ENCODE measurements around the gene AK8.
"Not testable (repeated sequence)": the region's sequence is repeated elsewhere in the genome, so short reads cannot be mapped to it uniquely, and the experiment has no call there.

AK8 gene

DNA sequence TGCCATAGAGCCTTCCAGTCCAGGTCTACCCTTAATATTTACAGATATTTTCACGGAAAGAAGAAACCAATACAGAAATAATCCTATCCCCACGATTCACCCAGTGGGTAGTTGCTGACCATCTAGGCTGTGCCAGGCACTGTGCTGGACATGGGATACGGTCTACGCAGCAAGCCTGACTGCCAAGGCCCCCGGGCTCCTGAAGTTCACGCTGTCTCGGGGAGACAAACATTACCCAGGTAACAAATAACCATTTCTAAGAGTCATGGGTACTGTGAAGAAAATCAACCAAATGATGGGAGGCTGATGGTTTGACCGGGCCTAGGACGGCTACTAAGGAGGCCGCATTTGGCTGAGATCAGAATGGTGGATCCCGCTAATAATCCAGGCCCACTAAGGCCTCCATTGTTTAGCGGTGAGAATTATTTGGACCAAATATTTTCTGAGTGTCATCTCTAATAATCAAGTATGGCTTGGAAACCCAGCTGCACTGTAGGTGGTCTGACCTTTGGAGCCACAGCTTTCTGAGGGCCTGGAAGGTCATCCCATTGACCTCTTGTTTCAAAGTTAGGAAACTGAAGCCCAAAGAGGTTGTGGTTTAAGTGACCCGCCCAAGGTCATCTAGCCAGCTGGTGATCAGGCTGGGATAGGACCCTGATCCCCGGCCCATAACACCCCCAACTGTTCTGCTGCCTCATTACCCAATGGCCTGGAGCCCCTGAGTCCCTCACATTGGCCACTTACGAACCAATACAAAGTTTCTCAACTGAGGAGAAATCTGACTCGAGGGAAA lies 82.4 kb downstream of the AK8 start:
- DNase-seq: no peak

GRCh38 chr9:132794730-132795380 lies 83.2 kb downstream of the AK8 start:
- DNase-seq: no peak

- DNase-seq: no peak
Measured at GRCh38 chr9:132793606-132794580, 84.2 kb downstream of the AK8 start.

DNA sequence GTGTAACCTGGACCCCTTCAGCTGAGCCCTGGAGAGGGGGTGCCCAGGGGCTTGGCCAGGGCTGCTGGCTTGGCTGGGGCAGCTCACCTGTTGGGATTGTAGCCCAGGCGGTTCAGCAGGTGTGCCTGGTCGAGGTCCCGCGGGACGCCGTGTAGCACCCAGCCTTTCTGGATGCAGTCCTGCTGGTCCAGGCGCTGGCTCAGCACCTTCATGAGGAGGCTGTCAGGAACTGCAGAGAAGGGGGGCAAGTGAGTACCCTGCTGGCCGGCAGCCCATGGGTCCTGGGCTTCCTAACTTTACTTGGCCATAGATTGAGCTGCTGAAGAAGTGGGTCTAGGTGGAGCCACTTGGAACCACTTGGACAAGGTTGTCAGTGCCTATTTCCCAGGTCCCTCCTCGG lies 85.5 kb downstream of the AK8 start:
- no peak for DNase-seq

DNA sequence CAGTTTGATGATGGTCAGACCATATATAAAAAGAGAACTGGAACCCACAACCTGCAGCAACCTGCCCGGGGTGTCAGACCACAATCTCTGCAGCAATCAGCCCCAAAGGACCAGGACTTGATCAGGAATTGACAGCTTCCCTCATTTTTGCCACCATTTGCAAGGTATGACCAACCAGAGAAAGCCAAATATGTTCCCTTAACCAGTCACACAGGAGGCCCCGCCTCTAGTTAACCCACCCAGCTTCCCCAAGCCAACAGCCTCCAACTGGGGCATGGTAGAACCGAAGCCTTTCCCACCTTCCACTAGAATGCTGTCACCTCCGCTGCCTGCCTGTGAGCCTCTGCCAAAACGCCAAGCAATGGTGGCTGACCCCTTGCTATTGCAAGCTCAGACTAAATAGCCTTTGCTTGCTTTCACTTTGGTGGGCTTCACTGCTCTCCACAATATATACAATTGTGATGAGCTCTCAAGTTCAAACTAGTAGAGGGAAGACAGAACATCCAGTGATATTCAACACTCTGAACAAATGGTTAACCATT lies 86.3 kb downstream of the AK8 start:
- DNase-seq: no peak

DNA sequence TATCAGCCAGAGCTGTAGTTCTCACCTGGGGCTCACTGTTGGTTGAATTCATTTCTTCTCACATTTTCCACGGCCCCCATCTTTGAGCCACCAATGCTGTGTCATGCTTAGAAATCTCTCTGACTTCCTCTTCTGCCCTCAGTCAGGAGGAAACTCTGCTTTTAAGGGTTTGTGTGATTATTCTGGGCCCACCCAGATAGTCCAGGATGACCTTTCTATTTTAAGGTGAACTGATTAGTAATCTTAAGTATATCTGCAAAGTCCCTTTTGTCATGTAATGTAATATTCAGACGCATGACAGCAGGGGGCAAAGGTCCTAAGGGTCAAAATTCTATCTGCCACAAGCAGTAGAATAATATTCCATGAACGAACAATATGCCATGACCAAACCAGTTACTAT lies 88.4 kb downstream of the AK8 start:
- no peak for DNase-seq

DNA sequence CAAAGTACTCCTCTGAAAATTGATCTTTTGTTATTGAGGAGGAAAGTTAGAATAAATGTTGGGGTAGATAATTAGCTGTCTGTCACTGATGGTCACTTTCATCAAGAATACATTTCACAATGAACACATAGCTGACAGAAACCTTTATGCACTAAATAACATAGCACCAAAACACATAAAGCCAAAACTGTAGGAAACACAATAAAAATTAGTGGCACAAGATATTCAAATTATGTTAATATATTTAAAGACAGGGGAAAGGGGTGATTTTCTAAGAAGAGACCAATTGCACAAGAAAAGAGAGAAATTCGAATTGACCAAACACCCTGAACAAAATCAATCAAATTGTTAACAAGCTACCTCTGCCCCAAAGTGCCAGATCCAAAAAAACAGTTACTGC lies 89.7 kb downstream of the AK8 start:
- DNase-seq: no peak

GRCh38 chr9:132787748-132788159 lies 90.3 kb downstream of the AK8 start:
- DNase-seq: no peak

GRCh38 chr9:132784286-132784830 lies 93.7 kb downstream of the AK8 start:
- DNase-seq: no peak

- DNase-seq: no peak
Measured at GRCh38 chr9:132783006-132783405, 95.1 kb downstream of the AK8 start.

- DNase-seq: no peak
Measured at GRCh38 chr9:132782037-132782436, 96.0 kb downstream of the AK8 start.

- DNase-seq: no peak
Measured at GRCh38 chr9:132780230-132781007, 97.7 kb downstream of the AK8 start.

GRCh38 chr9:132776891-132777290 lies 101.2 kb downstream of the AK8 start:
- no peak for DNase-seq

DNA sequence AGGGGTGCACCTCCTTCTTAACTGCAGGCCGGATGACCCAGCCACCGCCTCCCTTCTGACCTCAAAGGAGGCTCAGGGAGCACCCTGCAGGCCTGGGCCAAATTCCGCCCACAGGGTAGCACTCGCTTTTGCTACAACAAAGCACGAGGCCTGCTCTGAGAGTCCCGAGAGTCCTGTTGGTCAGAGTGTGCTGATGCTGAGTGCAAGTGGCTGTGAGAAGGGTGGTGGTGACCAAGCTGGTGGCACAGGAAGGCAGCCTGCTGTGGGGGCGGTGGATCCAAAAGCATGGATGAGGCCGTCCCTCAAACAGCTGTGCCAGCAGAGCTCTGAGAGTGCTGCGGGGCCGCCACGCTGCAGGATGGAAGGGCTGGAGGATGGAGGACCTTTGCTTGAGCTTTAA lies 101.8 kb downstream of the AK8 start:
- no peak for DNase-seq

- DNase-seq: no peak
Measured at GRCh38 chr9:132775720-132776119, 102.4 kb downstream of the AK8 start.

GRCh38 chr9:132774886-132775285 lies 103.2 kb downstream of the AK8 start:
- DNase-seq: no peak

GRCh38 chr9:132773764-132774339 lies 104.2 kb downstream of the AK8 start:
- no peak for DNase-seq

DNA sequence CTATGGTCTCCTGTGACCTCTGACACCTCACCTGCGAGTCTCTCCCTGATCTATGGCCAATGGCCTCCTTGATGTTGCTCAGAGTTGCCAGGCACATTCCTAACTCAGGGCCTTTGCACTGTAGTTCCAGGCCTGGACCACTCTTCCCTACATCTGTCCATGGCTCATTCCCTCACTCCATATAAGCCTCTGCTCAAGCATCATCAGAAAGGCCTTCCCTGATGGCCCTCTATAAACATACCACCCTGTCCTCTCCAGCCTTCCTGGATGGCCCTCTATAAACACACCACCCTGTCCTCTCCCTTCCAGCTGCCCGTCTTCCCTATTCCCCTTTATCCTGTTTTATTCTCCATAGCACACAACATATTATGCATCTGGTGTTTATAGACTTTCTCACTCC lies 105.0 kb downstream of the AK8 start:
- DNase-seq: no peak

DNA sequence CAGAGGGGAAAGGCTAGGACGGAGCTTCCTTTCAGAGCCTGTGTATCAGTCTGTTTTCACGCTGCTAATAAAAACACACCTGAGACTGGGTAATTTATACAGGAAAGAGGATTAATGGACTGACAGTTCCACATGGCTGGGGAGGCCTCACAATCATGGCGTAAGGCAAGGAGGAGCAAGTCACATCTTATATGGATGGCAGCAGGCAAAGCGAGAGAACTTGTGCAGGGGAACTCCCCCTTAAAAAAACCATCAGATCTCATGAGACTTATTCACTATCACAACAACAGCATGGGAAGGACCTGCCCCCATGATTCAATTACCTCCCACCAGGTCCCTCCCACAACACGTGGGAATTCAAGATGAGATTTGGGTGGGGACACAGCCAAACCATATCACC lies 106.3 kb downstream of the AK8 start:
- DNase-seq: not testable (repeated sequence)

DNA sequence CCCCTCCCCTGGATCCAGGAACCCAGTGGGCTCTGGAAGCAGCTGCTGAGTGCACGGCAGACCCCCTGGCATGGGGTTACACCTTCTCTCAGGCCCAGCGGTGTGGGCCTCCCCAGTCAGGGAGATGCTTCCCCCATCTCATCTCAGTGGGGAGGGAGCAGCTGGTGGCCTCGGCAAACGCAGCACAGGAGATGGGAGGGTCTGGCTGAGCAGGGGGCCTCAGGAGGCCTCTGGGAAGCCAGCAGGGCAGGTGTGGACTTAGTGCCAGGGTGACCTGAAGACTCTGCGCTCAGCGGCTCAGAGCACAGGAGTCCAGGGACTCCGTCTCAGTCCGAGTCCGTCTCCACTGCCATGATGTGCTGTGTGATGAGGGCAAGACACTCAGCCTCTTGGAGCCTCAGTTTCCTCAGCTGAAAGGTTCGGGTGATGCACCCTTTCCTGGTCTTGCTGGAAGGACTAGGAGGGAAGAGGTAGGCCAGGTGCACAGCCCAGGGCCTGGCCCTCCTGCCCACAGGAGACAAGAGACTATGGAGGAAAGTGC lies 107.2 kb downstream of the AK8 start:
- DNase-seq: no peak

All from 8988T (cell line).